ENCODE data around the gene TRPM6. TPM values are rescaled to one million over a fixed set of nuclear protein-coding genes. Genes with fewer than 3 reads are reported as not detected.

TRPM6 gene
- total and polyA plus RNA-seq, 2 experiments from 2014 or later, result 0.23 to 0.87 TPM

GRCh38 chr9:74921737-74922136 is 34.0 kb upstream of the TRPM6 start (continued):
- TF ChIP-seq ZNF462 (CRISPR knock-in tag; IDR thresholded peaks at IDR 0.05) (no peak), REST (IDR thresholded peaks at IDR 0.05; ENCODE audit: unreplicated experiment) (no peak), CREB1 (CRISPR knock-in tag; IDR thresholded peaks at IDR 0.05; ENCODE audit: low read depth) (no peak), EZH2 (IDR thresholded peaks at IDR 0.05; ENCODE audit: low read depth, unreplicated experiment) (no peak), POLR2AphosphoS5 (IDR thresholded peaks at IDR 0.05; ENCODE audit: low read depth) (no peak), ZNF114 (CRISPR knock-in tag; IDR thresholded peaks at IDR 0.05) (no peak), STAT1 (IDR thresholded peaks at IDR 0.05; ENCODE audit: unreplicated experiment) (no peak), CTCF (conservative IDR thresholded peaks at IDR 0.05; ENCODE audit: low read depth in 2 of 2) (no peak)
